AG04449 (cell line): ENCODE data around the gene ALDH9A1.

Source experiments
- CTCF ChIA-PET: fragments of 350-600 bp; formaldehyde crosslinking; extraction: SDS; loops from one replicate; lab custom pipeline; 2021; ENCODE audit warnings: antibody characterized with exemption; lab: Yijun Ruan, JAX
- POLR2A ChIA-PET: fragments of 400-600, 350-600 bp; formaldehyde crosslinking; extraction: SDS; loops from one replicate; lab custom pipeline; 2020; ENCODE audit warnings: antibody characterized with exemption, inconsistent platforms; lab: Yijun Ruan, JAX
- DNase-seq: peaks from one replicate; pipeline ENCODE4 v3.0.0-alpha.2; 2010; ENCODE audit warnings: low read depth, low spot score
- H3K4me3 ChIP-seq: 2 replicates; pipeline ENCODE4 v1.5.1; 2011; ENCODE audit warnings: low read depth, mild to moderate bottlenecking, control low read depth, low read length
- TF ChIP-seq, protein P1 (sequence below): IDR thresholded peaks from one replicate; pipeline ENCODE4 v1.5.1; 2011; ENCODE audit warnings: mild to moderate bottlenecking, moderate library complexity, low read length, control low read depth, inconsistent platforms; ENCODE audit not compliant: insufficient read depth; ENCODE audit errors: missing control alignments

Gene ALDH9A1

DNA sequence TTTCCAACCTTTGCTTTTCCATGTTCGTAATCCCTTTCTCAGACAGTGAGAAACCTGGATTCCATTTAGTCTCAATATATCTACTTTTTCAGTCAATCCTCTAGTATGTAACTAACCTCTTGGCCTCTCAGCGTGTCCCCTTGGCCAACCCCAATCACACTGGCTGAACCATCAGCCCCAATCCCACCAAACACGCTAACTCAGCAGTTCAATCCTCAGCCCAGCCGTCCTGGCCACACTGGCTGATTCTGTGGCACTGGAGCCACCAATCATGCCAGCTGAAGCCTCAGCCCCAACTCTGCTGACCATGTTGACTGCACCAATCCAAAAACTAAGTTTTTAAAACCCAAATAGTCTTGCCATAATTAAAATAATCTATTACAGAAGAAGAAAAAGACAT, 73.9 kb downstream of the ALDH9A1 start:
- ChIA-PET POLR2A (no interaction called here), CTCF (interaction anchor here (1.0 kb wide), 2 partner anchors 22 to 74 kb away, joined by 3 read pairs; partner anchors contain the start of gene ALDH9A1)
- DNase-seq = no peak
- TF ChIP-seq, protein P1, sequence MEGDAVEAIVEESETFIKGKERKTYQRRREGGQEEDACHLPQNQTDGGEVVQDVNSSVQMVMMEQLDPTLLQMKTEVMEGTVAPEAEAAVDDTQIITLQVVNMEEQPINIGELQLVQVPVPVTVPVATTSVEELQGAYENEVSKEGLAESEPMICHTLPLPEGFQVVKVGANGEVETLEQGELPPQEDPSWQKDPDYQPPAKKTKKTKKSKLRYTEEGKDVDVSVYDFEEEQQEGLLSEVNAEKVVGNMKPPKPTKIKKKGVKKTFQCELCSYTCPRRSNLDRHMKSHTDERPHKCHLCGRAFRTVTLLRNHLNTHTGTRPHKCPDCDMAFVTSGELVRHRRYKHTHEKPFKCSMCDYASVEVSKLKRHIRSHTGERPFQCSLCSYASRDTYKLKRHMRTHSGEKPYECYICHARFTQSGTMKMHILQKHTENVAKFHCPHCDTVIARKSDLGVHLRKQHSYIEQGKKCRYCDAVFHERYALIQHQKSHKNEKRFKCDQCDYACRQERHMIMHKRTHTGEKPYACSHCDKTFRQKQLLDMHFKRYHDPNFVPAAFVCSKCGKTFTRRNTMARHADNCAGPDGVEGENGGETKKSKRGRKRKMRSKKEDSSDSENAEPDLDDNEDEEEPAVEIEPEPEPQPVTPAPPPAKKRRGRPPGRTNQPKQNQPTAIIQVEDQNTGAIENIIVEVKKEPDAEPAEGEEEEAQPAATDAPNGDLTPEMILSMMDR = no peak
- no peak overlapping the region for H3K4me3 ChIP-seq

DNA sequence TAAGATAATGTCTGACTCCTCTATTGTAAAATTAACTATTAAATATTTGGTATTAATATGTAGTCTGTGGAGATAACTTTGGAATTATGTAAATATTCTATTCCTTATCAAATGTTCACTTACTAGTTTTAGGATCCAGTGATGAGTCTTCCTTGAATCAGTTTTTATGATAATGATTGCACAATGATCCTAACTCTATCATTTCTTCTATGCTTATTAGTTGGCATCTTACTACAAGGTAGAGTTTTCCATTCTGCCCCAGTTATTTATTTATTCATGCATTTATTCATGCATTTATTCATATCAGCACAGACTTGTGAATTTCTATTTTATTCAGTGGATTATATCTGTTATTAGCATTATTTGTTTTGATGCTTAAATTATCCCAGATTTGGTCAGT, 74.7 kb downstream of the ALDH9A1 start:
- TF ChIP-seq, protein P1 = no peak
- H3K4me3 ChIP-seq = no peak overlapping the region
- POLR2A ChIA-PET = no interaction called here
- no peak for DNase-seq
- CTCF ChIA-PET = interaction anchor here (0.7 to 1.4 kb wide), 4 partner anchors 21 to 290 kb away, joined by 3 to 5 read pairs (median 3); partner anchors contain the start of gene ALDH9A1

DNA sequence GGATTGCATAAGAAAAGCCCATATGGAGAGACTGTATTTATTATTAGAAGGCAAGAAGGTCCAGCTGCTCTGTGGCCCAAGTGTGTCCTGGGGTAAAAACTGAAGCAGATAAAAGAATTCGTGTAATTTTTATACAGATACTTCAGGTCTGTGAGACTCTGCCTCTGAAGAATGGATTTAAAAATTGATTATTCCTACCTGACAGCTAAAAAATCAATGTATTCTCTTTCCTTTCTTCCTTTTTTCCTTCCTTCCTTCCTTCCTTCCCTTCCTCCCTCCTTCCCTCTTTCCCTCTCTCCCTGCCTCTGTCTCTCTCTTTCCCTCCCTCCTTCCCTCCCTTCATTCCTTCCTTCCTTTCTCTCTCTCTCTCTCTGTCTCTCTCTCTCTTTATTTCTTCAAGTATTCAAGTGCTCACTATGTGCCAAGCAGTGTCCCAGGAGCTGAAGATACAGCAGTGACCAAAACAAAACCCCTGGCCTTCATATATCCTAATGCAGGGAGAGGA, 78.7 kb downstream of the ALDH9A1 start:
- H3K4me3 ChIP-seq = no peak overlapping the region
- TF ChIP-seq, protein P1 = no peak
- ChIA-PET POLR2A (no interaction called here), CTCF (no interaction called here)
- no peak for DNase-seq

DNA sequence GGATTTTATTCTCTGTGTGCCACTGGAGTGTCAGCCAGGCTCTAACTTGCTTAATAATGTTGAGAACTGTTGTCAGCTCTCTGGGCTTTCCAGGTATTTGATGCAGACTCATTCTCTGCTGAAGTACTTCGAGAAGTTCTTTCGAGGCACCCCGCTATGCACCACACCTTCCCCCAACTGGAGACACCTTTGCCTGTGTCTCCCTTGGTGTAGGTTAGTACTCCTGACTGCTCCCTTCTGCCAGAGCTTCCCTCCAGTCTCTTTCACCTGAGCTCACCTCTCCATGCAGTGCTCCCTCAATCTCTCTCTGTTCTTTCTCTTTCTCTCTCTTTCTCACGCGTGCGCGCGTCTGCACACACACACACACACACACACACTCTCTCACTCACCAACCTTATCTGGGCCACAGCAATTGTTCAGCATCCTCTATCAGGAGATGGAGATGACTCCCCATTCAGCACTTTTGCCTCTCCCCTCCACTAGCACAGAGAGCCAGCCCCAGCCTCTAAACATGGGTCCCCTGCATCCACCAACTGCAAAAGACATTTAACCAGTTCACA, 81.3 kb downstream of the ALDH9A1 start:
- TF ChIP-seq, protein P1 = no peak
- no peak overlapping the region for H3K4me3 ChIP-seq
- CTCF ChIA-PET = interaction anchor here (0.9 kb wide), 1 partner anchor 19 kb away, joined by 3 read pairs; no protein-coding TSS in a partner anchor
- no peak for DNase-seq
- POLR2A ChIA-PET = no interaction called here

DNA sequence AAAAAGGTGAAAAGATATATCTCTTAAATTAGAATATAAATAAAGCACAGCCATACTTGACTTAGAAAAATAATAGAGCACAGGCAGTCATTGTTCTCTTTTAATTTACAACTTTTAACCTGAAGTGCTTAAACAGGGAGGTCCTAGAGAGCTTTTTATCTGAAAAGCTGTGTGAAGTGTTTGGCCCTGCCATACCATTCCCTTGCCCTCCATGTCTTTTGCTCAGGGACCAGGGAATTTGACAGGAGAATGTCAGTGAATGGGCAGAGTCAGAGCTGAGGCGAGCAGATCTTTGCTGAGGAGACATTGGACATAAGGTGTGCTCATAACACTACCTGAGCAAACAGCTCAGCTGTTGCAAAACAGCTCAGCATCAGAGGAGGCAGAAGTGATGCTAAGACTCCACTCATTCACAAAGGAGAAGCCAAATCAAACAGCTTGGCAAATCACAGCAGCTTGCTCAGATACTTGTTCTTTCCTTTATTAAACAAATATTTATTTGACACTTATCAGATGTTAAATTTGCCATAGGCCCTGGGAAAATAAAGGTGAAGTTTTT, 82.2 kb downstream of the ALDH9A1 start:
- CTCF ChIA-PET = interaction anchor here (0.9 kb wide), 1 partner anchor 18 kb away, joined by 3 read pairs; no protein-coding TSS in a partner anchor
- no peak overlapping the region for H3K4me3 ChIP-seq
- POLR2A ChIA-PET = no interaction called here
- DNase-seq = no peak
- TF ChIP-seq, protein P1 = no peak
